Nephron (organoid): ENCODE data around the gene GPNMB.

Experiments used
- H3K27ac Mint-ChIP-seq, 3 experiments: 2 replicates each; pipeline ENCODE4 v1.8.0; 2020; ENCODE audit warnings: mixed read lengths in 3 of 3, mild to moderate bottlenecking in 2 of 3, moderate library complexity in 1 of 3
- H3K27me3 Mint-ChIP-seq: 2 replicates; pipeline ENCODE4 v1.8.0; 2021; ENCODE audit warnings: low read depth, mild to moderate bottlenecking, moderate library complexity, mixed read lengths
- H3K36me3 Mint-ChIP-seq: 2 replicates; pipeline ENCODE4 v1.8.0; 2020; ENCODE audit warnings: low read depth, mixed read lengths
- H3K4me1 Mint-ChIP-seq: 2 replicates; pipeline ENCODE4 v1.8.0; 2020; ENCODE audit warnings: mixed read lengths
- H3K4me3 Mint-ChIP-seq, 3 experiments: 2 replicates each; pipeline ENCODE4 v1.8.0; 2020; ENCODE audit warnings: mild to moderate bottlenecking in 3 of 3, mixed read lengths in 3 of 3, moderate library complexity in 2 of 3
- H3K9me3 Mint-ChIP-seq: 2 replicates; pipeline ENCODE4 v1.8.0; 2020; ENCODE audit warnings: mixed read lengths
- TF ChIP-seq, protein P1 (sequence below), 3 experiments: fragments of 200-600 bp; sonication (generic); IDR thresholded peaks; one replicate each; pipeline ENCODE4 v1.5.0; 2021; ENCODE audit warnings: antibody characterized with exemption in 3 of 3; ENCODE audit not compliant: unreplicated experiment in 3 of 3

Gene GPNMB

DNA sequence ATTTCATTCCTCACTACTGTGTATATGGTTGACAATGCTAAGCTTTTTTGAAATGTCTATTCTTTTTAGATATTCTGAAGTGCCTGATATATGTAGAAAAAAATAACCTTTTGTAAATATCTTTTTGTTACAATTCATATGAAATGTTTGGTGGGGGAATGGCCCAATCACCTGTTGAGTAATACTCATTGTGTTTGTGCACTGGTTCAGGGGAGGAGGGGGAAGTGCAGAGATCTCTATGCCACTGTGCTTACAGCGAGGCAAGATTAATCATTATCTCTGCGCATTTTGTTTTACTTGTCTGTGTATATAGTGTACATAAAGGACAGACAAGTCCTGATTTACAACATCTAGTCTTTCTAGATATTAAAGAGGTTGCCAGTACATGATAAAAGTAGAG, 39.6 kb upstream of the GPNMB start:
- Mint-ChIP-seq H3K27ac (peak overlapping the region; percentile 66 to 84 (median 76)), H3K4me3 (peak overlapping the region in 1 of 3 experiments; percentile 17), H3K4me1 (peaks cover 31% of the 10 kb centered on the region), H3K36me3 (peaks cover 25% of the 10 kb centered on the region), H3K9me3 (no peaks in the 10 kb centered on the region), H3K27me3 (peaks cover 3% of the 10 kb centered on the region)
- TF ChIP-seq, protein P1, sequence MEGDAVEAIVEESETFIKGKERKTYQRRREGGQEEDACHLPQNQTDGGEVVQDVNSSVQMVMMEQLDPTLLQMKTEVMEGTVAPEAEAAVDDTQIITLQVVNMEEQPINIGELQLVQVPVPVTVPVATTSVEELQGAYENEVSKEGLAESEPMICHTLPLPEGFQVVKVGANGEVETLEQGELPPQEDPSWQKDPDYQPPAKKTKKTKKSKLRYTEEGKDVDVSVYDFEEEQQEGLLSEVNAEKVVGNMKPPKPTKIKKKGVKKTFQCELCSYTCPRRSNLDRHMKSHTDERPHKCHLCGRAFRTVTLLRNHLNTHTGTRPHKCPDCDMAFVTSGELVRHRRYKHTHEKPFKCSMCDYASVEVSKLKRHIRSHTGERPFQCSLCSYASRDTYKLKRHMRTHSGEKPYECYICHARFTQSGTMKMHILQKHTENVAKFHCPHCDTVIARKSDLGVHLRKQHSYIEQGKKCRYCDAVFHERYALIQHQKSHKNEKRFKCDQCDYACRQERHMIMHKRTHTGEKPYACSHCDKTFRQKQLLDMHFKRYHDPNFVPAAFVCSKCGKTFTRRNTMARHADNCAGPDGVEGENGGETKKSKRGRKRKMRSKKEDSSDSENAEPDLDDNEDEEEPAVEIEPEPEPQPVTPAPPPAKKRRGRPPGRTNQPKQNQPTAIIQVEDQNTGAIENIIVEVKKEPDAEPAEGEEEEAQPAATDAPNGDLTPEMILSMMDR (IDR thresholded peaks at IDR 0.05; ENCODE audit: unreplicated experiment in 3 of 3) = no peak

DNA sequence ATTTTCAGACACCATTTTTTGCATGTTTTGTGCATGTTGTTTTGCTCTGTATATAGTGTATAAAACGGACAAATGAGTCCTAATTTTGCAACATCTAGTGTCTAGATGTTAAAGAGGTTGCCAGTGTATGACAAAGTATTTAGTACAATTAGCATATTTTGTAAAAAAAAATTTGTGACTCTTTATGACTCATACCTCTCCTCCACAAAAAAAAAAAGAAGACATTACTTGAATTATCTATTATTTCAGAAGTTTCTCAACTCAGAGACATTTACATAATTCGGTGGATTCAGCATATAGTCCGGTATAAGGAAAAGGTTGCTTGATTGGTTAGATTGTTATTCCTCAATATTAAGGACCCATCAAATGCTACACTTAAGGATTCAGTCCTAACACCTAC, 38.7 kb upstream of the GPNMB start:
- Mint-ChIP-seq H3K4me3 (no peak overlapping the region), H3K4me1 (peaks cover 34% of the 10 kb centered on the region), H3K9me3 (no peaks in the 10 kb centered on the region), H3K27me3 (peaks cover 3% of the 10 kb centered on the region), H3K27ac (no peak overlapping the region), H3K36me3 (peaks cover 21% of the 10 kb centered on the region)
- TF ChIP-seq, protein P1 (IDR thresholded peaks at IDR 0.05; ENCODE audit: unreplicated experiment in 3 of 3) = no peak

DNA sequence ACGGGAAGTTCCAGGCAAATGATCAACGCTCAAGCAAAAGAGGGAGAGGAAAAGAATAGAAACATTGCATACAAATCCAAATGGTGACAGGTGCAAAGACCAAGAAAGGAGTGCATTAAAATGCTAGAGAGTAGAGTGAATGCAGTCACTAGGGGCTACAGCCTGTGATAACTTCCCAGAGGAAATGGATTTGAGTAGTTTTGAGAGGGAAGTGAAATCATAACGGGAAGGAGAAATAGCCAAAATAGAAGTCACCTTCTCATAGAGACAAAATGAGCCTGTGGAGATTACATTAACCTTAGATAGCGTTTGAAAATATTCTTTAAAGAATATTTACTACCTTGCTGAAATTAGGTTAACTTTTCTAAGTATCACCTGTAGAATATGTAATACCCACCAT, 38.3 kb upstream of the GPNMB start:
- H3K9me3 Mint-ChIP-seq = no peaks in the 10 kb centered on the region

DNA sequence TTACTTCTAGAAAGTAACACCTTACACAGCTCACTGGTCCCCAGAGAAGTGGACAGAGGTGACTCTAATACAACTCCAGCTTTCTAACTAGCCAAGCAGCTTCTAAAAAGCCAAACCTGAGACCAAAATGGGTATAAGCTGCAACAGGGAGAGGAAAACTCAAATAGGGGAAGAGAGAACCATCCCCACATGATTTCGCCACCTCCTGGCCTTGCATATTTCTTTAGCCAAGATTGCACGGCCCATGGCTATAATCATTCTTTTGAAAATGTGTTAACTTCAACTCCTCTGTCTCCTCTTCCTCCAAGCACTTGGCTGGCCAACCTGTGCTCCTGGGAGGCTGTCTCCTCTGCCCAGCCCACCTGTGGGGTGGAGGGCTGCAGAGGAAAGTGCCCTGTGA, 36.1 kb upstream of the GPNMB start:
- Mint-ChIP-seq H3K27me3 (peaks cover 3% of the 10 kb centered on the region), H3K27ac (peak overlapping the region in 2 of 3 experiments; percentile 95 to 96), H3K4me3 (no peak overlapping the region), H3K4me1 (peaks cover 30% of the 10 kb centered on the region), H3K36me3 (peaks cover 6% of the 10 kb centered on the region), H3K9me3 (no peaks in the 10 kb centered on the region)
- TF ChIP-seq, protein P1 (IDR thresholded peaks at IDR 0.05; ENCODE audit: unreplicated experiment in 3 of 3) = no peak

More for the DNA sequence above, 38.3 kb upstream of the GPNMB start:
- peaks cover 18% of the 10 kb centered on the region for H3K36me3 Mint-ChIP-seq
- TF ChIP-seq, protein P1 (IDR thresholded peaks at IDR 0.05; ENCODE audit: unreplicated experiment in 3 of 3) = no peak
- no peak overlapping the region for H3K27ac Mint-ChIP-seq
- no peak overlapping the region for H3K4me3 Mint-ChIP-seq
- H3K27me3 Mint-ChIP-seq = peaks cover 3% of the 10 kb centered on the region
- peaks cover 32% of the 10 kb centered on the region for H3K4me1 Mint-ChIP-seq

DNA sequence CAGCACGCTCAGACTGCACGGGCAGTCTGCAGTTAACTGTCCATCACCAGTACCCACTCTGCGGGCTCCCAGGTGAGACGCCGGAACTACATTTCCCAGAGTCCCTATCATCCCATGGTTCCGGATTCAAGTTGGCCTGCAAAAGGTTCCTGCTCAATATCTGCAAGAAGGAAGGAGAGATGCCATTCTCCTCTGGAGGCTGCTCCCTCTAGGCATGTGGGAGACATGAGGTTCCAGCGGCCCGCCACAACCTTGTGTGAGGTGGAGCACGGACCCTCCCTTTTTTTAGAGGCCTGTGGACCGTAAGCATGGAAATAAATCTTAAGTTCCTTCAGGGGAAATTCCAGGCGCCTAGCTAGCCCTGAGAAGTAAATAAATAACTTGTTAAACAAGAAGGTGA, 35.0 kb upstream of the GPNMB start:
- peaks cover 3% of the 10 kb centered on the region for H3K27me3 Mint-ChIP-seq
- H3K36me3 Mint-ChIP-seq = peaks cover 2% of the 10 kb centered on the region
- H3K4me3 Mint-ChIP-seq = peak overlapping the region in 2 of 3 experiments; percentile 29 to 60
- TF ChIP-seq, protein P1 (IDR thresholded peaks at IDR 0.05; ENCODE audit: unreplicated experiment in 3 of 3) = no peak
- no peaks in the 10 kb centered on the region for H3K9me3 Mint-ChIP-seq
- H3K27ac Mint-ChIP-seq = peak overlapping the region; percentile 95 to 98 (median 96)
- peaks cover 28% of the 10 kb centered on the region for H3K4me1 Mint-ChIP-seq

DNA sequence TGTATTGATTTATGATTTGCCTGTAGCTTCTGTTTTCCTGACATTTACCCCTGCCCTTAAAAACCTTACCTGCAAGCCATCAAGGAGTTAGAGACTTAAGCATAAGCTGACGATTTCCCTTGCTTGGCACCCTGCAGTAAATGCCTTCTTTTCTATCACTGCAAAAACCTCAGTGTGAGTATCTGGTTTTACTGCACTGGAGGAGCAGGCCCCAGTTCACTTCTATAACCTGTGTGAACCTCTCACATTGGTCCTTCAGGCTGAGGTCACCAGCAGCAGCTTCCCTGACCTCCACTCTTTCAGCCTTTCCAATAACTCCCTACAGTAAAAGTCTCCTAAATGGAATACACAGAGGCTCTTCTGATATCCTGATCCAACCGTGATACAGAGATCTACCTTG, 34.2 kb upstream of the GPNMB start:
- H3K4me3 Mint-ChIP-seq = no peak overlapping the region
- TF ChIP-seq, protein P1 (IDR thresholded peaks at IDR 0.05; ENCODE audit: unreplicated experiment in 3 of 3) = no peak
- H3K27ac Mint-ChIP-seq = peak overlapping the region; percentile 95 to 98 (median 96)
- no peaks in the 10 kb centered on the region for H3K9me3 Mint-ChIP-seq
- peaks cover 21% of the 10 kb centered on the region for H3K4me1 Mint-ChIP-seq
- H3K27me3 Mint-ChIP-seq = peaks cover 3% of the 10 kb centered on the region
- H3K36me3 Mint-ChIP-seq = no peaks in the 10 kb centered on the region
